ENCODE measurements around the gene AGAP5. TPM values are rescaled to one million over a fixed set of nuclear protein-coding genes. Genes with fewer than 3 reads are reported as not detected.

AGAP5 gene
- total RNA-seq, 1 donor from 2014 or later: 1.0 TPM

GRCh38 chr10:73625884-73626752 lies 71.8 kb downstream of the AGAP5 start:
- peak; percentile 83 for DNase-seq (ENCODE audit: low read depth)
- peak overlapping the region; percentile 87 for H3K4me3 ChIP-seq (ENCODE audit: low read depth, low read length)
- TF ChIP-seq CTCF (conservative IDR thresholded peaks at IDR 0.05; ENCODE audit: low read depth, low read length): no peak

DNA sequence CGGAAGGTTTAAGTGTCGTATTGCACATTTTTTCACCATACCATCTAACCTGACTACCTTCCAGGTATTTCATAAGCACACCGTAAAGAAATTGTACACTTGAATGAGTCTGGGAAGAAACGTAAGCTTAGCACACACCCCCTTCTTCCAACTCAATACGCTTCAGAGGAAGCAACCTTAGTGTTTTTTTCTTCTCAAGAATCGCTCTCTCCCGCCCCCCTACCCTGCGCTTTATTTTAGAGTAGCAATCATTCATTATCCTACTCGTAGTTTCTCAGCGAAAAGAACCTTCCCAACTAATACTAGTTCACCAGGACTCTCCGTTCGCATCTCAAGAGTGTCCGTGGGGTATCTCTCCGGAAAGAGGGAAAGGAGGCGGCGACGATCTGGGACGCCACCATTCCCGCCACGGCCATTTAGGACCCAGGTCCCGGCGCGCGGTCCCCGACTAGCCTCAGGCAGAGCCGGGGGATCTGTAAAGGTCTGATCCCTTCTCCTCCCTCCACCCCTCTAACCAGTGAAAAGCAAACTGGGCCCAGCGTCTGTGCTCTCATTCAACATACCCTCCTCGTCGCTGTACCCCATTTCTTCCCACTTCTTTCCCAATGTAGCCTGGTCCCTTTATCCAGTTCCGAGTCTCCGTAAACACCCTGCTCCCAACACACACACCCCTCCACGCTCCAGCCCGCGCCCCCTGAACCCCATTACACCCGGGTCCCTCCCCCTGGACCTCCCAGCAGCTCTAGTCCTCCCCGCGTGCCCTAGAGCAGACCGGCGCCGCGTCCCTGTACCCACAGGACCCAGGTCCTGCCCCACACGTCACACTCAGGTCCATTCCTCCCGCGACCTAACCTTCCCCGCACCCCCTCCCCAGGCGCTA lies 72.7 kb downstream of the AGAP5 start:
- H3K4me3 ChIP-seq (ENCODE audit: low read depth, low read length): peak overlapping the region; percentile 87
- DNase-seq (ENCODE audit: low read depth): no peak
- TF ChIP-seq CTCF (conservative IDR thresholded peaks at IDR 0.05; ENCODE audit: low read depth, low read length): peak; percentile 4

Other genes with a start within 250 kb of the AGAP5 start
- 15.5 and 21.9 TPM in 2 replicates for gene PPP3CB, start 202.1 kb downstream of the AGAP5 start, total RNA-seq
- 13.7 and 17.2 TPM in 2 replicates for gene USP54, start 106.8 kb downstream of the AGAP5 start, total RNA-seq
- 1.1 TPM in 1 of 2 replicates, not detected in the other for gene MYOZ1, start 56.6 kb downstream of the AGAP5 start, total RNA-seq
- not detected in 2 replicates for gene SYNPO2L, start 42.1 kb downstream of the AGAP5 start, total RNA-seq
- gene SEC24C, start 46.3 kb upstream of the AGAP5 start, total RNA-seq: 54.3 and 66.1 TPM in 2 replicates
- gene CHCHD1, start 83.9 kb upstream of the AGAP5 start, total RNA-seq: 62.5 and 89.8 TPM in 2 replicates
- gene ZSWIM8, start 87.5 kb upstream of the AGAP5 start, total RNA-seq: 31.5 and 40.3 TPM in 2 replicates
- gene NDST2, start 113.5 kb upstream of the AGAP5 start, total RNA-seq: 10.3 and 12.3 TPM in 2 replicates
- 15.2 and 17.0 TPM in 2 replicates for gene CAMK2G, start 176.4 kb upstream of the AGAP5 start, total RNA-seq
- 406 and 970 TPM in 2 replicates for gene PLAU, start 213.0 kb upstream of the AGAP5 start, total RNA-seq

Measured in epithelial cell of proximal tubule (primary cell).